Measurements from ENCODE around the gene TPSD1. TPM values are rescaled to one million over a fixed set of nuclear protein-coding genes. Genes with fewer than 3 reads are reported as not detected.
"Not testable (repeated sequence)": the region's sequence is repeated elsewhere in the genome, so short reads cannot be mapped to it uniquely, and the experiment has no call there.

Gene TPSD1
- total RNA-seq, 1 donor from 2014 or later = not detected

DNA sequence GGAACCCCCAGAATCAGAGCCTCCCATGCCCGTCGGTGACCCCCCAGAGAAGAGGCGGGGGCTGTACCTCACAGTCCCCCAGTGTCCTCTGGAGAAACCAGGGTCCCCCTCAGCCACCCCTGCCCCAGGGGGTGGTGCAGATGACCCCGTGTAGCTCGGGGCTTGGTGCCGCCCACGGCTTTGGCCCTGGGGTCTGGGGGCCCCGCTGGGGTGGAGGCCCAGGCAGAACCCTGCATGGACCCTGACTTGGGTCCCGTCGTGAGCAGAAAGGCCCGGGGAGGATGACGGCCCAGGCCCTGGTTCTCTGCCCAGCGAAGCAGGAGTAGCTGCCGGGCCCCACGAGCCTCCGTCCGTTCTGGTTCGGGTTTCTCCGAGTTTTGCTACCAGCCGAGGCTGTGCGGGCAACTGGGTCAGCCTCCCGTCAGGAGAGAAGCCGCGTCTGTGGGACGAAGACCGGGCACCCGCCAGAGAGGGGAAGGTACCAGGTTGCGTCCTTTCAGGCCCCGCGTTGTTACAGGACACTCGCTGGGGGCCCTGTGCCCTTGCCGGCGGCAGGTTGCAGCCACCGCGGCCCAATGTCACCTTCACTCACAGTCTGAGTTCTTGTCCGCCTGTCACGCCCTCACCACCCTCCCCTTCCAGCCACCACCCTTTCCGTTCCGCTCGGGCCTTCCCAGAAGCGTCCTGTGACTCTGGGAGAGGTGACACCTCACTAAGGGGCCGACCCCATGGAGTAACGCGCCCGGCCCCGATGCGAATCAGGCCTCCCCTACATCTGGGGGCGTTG, 34.8 kb upstream of the TPSD1 start:
- intact Hi-C loops (cut with micrococcal nuclease) = no loop called here

DNA sequence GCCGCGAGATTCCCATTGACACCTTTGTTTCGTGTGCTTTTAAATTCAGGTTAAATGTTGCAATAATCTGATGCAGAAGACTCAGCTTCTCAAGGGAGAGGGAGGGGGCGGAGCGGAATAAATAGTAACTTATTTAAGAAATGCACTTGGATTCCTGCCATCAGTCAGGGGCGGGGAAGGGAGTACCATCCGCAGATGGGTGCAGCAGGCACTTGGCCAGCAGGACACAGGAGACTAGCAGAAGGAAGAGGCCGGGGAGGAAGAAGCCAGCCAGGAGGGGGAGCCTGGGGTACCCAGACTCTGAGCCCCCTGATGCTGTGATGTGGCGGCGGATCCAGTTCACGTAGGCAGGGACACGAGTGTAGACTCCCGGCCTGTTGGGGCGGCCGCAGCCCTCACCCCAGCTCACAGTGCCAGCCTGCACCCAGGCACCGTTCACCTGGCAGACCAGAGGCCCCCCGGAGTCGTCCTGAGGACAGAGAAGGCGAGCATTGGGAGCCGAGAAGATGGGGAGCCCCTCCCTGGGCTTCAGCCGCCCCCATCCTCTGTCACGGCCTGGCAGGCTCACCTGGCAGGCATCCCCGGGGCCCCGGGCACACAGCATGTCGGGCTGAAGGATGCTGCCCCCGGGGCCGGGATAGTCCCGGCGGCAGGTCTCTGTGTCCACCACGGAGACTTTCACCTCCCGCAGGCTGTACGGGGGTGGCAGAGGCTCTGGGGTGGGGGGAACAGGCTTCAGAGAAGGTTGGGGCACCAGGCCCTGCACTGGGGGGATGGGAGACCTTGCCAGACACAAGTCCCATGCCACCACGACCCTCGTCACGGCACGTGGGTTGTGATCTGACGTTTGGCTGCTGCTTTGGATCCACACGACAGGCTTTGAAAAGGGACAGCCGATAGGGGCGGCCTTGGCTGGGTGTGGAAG, 34.0 kb upstream of the TPSD1 start:
- intact Hi-C loops (cut with micrococcal nuclease) = no loop called here

DNA sequence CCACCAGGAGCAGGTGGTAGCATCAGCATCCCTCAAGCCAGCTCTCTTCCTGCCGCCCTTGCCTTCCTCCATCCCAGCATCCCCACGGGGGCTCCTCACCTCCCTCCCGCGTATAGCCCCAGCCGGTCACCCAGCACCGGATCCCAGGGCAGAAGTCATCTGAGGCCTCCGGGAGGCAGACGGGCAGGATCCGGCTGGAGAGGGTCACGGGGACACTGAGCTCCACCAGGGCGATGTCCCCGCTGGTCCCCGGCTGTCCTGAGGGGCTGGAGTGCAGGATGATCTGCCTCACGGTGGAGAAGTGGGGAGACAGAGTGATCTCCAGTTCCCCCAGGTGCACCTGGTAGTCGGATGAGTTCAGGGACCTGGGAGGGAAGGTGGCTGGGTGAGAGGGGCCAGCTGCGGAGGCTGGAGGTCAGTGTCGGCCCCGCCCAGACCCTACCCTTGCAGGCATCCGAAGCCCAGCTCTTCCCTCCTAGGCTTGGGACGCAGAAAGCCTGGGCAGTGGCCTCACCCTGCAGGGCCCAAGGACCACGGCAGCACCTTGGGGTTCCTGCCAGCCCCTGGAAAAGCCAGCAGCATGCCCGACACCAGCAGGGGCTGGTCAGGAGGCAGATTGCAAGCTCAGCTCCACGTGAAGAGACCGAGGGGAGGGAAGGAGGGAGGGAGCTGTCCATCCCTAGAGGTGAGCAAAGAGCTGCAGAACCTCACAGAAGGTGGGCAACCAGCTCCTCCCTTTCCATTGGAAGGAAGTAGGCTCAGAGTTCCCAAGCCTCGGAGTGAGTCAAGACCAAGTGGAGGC, 33.1 kb upstream of the TPSD1 start:
- intact Hi-C loops (cut with micrococcal nuclease) = no loop called here

DNA sequence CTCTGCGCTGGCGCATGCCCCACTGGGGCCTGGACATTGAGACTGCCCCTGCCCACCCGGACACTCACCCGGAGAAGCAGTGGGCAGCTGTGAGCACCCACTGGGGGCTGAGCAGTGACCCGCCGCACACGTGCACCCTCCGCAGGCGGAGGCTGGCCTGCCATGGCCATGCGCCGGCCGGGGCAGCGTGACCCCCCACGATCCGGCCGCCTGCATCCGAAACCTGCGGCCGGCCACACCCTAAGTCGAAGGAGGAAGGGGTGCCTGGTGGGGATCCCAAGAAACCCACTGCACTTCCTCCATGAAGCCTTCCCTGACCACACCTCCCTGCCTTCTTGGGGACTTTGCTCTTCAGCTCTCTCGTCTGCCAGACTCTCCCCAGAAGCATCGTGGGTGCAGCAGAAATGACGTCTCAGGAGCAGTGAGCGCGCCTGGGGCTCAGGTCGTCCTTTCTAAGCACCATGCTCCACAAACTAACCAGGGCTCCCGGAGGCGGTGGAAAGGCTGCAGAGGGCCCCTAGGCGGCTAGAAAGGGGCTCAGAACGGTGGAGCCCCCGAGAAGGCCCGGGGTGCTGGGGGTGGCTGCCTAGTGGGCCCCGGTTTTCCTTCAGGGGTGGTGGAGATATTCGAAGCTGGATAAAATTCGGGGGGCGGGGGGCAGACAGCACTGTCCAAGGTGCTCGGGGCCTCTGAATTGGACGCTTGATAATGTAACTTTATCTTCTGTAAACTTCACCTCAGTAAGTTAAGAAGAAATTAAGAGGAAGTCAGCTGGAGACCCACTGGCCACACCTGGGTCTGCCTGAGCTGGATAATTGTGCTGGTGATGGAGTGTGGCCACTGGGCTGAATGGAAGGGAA, 32.3 kb upstream of the TPSD1 start:
- intact Hi-C loops (cut with micrococcal nuclease) = no loop called here

DNA sequence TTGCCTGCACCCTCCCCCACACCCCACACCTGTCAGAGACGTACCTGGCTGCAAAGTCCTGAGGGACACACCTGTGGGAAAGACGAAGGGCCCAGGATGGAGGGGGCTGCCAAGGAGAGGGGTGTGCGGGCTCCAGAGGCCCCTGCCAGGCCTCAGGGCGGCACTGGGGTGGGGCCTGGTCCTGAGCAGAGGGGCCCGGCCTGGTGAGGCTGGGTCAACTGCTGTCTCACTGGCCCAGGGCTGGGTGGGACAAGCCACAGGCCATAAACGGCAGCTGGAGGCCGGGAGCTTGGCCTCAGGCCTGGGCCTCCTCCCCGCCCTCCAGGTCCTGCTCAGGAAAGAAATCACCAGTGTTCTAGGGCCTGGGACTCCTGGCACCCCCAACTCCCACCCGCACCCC, 31.3 kb upstream of the TPSD1 start:
- intact Hi-C loops (cut with micrococcal nuclease) = no loop called here

DNA sequence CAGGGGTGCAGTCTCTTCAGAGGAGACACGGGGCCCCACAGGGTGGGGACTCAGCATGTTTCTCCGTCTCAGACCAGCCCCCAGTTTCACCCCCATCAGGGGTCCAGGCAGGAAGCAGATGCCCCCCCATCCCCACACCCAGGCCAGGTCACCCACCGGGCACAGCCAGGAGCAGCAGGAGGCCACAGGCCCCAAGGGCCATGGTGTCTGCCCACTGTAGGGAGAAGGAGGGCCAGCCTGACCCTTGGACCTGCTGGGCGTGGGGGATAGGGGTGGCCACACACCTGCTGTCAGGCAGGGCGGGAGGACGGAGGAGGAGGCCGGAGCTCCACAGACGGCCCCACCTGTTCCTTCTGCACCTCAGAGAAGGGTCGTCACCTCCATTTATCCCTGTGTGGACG, 30.8 kb upstream of the TPSD1 start, which contains the start of gene TPSG1:
Gene TPSG1 (minus strand): TSS at position 218 of the 401 bp plus-strand sequence. CDS start 16 bp downstream, at position 202.
- intact Hi-C loops (cut with micrococcal nuclease) = no loop called here

DNA sequence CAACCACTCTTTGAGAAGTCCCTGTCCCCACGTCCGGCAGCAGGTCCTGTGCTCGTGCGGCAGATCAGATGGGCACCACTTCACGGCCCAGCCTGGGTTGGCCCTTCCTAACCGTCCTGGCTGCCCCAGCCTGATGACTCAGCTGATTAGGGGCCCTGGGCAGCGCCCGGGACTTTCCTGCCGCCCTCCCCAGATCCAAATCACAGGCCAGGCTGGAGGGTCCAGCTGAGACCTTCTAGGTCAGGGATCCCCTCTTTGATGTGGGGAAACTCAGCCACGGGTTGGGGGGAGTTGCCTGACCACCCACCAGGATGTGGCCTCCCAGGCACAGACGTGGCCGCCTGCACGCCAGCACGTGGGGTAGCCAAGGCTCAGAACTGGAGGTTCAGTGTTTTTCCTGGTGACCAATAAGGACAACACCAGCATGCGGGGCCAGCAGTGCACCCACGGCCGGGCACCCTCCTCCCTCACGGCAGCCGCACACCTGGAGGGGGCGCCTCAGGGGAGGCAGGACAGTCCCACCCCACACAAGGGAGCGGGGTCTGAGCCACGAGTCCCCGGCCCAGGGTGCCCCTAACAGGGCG, 30.0 kb upstream of the TPSD1 start:
- intact Hi-C loops (cut with micrococcal nuclease) = not testable (repeated sequence)

DNA sequence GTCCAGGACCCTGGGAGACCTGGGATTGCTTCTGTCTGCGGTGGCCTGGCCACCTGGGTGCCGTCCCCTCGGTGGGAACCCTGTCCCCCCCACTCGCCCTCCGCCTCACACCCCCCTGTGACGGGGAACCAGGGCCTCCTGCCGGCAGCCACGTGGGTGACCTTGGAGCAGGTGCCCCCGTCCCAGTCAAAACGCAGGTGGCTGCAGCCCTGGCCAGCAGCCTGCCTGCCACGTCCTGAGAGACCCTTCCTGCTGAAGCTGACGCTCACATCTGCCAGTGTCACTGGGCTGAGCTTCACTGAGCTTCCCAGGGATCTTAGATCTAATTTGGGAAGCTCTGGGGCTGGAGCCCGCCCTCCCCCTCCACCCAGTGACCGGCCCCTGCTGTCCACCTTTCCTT, 29.2 kb upstream of the TPSD1 start:
- intact Hi-C loops (cut with micrococcal nuclease) = not testable (repeated sequence)

DNA sequence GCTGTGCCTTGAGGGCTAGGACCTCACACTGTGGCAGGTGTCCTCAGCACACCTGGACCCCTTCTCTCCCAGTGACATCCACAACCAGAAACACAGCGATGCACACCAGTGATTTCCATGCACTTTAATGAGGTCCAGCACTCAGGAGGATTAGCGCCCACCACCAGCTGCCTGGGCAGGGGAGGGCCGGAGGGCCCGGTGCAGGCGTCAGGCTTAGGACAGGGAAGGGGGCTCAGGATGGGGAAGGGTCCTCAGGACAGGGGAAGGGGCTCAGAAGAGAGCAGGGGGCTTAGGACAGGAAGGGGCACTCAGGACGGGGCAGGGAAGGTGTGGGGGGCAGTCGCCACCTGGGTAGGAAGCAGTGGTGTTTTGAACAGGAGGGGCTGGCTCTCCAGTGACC, 27.6 kb upstream of the TPSD1 start:
- intact Hi-C loops (cut with micrococcal nuclease) = not testable (repeated sequence)

DNA sequence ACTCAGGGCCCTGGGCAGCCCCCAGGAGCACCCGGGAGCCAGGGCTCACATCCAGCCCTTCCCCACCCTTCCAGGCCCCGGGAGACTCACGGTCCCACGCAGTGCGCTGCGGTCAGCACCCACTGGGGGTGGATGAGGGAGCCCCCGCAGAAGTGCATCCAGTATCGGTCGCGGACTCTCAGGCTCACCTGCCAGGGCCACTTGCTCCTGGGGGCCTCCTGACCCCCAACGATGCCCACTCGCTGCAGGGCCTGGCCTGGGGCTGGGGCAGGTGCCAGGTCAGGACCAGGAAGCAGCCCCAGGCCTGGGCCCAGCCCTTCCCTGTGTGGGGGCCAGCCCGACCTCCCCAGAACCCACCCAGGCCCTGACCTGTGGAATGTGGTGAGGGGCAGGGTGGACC, 26.4 kb upstream of the TPSD1 start:
- intact Hi-C loops (cut with micrococcal nuclease) = not testable (repeated sequence)

DNA sequence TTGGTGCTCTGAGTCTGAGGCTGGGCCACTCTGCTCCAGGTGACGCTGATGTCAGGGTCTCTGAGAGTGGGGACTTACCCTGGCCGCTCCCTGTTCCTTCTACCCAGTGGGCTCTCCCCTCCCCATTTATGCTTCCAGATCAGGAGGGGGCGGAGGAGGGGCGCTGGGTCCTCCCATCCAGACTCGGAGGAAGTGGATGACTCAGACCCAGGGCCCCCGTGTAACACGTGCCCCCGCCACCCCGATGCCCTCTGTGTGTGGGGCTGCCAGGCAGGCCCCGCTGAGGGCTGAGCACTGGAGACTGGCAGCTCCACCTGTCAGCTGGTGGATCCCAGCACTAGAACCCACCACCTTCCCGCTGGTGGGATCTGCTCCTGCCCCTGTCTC, 25.8 kb upstream of the TPSD1 start, which contains the start of gene TPSB2:
Gene TPSB2 (minus strand): TSS at position 101 of the 387 bp plus-strand sequence. CDS start 233 bp downstream, outside the sequence.
- intact Hi-C loops (cut with micrococcal nuclease) = not testable (repeated sequence)

DNA sequence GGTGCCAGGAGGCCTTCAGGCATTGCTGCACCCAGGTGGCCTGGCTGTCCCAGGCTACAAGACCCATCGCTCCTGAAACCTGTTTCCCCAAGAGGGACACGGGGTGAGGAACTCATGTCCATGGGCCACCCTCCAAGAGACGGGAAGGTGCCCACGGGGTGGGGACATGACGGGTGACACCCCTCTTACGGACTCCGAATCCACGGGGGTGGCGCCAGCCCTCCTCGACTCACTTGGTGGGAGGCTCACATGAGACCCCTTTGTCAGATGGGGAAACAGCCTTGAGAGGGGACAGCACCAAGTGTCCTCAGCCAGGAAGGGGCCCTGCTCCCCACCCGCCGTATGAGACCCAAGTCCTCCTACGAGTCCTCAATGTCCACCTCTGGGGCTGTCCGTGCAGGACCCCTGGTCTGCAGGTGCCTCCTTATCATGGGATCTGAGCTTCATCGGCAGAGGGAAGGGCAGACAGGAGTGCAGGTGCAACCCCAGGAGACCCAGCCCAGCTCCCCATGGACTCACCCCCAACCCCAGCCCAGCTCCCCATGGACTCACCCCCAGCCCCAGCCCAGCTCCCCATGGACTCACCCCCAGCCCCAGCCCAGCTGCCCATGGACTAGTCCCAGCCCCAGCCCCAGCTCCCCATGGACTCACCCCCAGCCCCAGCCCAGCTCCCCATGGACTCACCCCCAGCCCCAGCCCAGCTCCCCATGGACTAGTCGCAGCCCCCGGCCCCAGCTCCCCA, 25.2 kb upstream of the TPSD1 start:
- intact Hi-C loops (cut with micrococcal nuclease) = not testable (repeated sequence)

DNA sequence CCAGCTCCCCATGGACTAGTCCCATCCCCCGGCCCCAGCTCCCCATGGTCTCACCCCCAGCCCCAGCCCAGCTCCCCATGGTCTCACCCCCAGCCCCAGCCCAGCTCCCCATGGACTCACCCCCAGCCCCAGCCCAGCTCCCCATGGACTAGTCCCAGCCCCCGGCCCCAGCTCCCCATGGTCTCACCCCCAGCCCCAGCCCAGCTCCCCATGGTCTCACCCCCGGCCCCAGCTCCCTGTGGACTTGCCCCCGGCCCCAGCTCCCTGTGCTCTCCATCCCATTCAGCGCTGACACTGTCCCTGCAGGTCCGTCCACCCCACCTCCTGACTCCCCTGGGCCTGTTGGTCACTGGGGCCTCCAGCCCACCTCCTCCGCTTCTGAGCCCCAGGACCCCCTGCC, 24.6 kb upstream of the TPSD1 start:
- intact Hi-C loops (cut with micrococcal nuclease) = not testable (repeated sequence)

DNA sequence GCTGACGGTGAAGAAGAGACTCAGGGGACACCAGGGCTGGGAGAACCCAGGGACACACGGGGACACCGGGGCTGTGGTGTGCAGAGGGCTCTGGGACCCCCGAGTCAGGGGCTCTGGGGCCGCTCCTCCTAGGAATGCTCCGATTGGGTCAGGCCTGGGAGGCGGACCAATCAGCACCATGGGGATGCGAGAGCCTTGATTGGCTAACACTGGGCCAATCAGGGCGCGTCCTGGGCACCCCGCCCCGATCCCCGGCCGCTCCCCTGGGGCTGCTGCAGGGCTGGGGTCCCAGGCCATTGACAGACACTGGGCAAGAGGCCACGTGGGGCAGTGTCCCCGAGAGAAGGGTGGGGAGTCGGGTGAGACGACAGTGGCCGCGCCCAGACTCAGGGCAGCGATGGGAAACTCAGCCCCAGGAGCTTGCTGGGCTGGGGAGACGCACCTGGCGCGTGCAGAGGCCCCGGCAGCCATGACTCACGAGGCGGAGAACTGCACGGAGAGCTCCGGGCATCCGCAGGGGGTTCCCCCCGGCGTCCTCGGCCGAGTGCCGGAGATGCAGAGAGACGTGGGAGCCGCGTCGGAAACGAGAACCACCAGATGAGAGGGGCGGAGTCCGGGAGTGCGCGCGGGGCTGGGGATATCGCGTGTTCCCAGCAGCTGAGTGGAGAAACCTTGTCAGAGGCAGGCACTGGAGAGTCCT, 23.7 kb upstream of the TPSD1 start:
- intact Hi-C loops (cut with micrococcal nuclease) = not testable (repeated sequence)

DNA sequence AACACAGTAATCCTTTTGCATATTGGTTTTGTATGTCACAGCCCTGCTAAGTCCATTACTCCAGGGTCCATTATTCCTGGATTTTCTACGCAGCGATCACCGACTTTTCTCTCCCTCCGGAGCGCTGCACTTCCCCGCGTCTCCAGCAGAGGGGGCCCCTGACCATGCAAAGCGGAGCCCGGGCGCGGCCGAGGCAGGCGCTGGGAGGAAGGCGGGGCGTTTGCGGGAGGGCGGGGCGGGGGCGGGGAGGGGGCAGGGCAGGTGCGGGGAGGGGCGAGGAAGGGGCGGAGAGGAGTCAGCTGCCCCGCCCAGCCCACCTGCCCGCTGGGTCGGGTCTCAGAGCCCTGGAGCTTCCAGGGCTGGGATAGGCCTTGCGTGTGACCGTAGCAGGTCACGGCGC, 19.2 kb upstream of the TPSD1 start:
- intact Hi-C loops (cut with micrococcal nuclease) = not testable (repeated sequence)

DNA sequence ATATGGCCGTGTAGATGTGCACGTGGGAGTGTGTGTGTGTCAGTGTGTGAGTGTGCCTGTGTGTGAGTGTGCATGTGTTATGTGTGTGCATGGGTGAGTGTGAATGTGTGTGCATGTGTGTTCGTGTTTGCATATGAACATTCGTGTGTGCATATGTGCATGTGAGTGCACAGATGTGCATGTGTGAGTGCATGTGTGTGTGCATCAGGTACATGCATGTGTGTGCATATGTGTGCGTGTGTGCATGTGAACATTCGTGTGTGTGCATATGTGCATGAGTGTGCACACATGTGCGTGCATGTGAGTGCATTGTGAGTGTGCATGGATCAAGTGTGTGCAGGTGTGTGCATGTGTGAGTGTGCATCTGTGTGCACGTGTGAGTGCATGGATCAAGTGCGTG, 17.9 kb upstream of the TPSD1 start:
- intact Hi-C loops (cut with micrococcal nuclease) = no loop called here

DNA sequence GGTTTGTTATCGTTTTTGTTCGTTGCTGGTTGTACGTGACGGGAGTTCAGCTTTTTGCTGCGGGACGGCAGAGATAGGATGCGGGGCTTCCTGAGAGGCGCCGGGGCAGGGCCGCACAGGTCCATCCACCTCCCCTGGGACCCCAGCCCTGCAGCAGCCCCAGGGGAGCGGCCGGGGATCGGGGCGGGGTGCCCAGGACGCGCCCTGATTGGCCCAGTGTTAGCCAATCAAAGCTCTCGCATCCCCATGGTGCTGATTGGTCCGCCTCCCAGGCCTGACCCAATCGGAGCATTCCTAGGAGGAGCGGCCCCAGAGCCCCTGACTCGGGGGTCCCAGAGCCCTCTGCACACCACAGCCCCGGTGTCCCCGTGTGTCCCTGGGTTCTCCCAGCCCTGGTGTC, 17.0 kb upstream of the TPSD1 start:
- intact Hi-C loops (cut with micrococcal nuclease) = not testable (repeated sequence)

DNA sequence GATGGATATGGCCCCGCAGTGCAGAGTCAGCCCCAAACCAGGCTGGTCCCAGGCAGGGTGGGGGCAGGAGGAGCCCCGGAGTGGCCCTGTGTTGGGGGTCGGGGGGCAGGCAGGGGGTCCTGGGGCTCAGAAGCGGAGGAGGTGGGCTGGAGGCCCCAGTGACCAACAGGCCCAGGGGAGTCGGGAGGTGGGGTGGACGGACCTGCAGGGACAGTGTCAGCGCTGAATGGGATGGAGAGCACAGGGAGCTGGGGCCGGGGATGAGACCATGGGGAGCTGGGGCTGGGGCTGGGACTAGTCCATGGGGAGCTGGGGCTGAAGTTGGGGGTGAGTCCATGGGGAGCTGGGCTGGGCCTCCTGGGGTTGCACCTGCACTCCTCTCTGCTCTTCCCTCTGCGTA, 16.3 kb upstream of the TPSD1 start:
- intact Hi-C loops (cut with micrococcal nuclease) = not testable (repeated sequence)

DNA sequence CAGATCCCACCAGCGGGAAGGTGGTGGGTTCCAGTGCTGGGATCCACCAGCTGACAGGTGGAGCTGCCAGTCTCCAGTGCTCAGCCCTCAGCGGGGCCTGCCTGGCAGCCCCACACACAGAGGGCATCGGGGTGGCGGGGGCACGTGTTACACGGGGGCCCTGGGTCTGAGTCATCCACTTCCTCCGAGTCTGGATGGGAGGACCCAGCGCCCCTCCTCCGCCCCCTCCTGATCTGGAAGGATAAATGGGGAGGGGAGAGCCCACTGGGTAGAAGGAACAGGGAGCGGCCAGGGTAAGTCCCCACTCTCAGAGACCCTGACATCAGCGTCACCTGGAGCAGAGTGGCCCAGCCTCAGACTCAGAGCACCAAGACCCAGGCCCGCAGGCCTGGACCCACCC, 15.4 kb upstream of the TPSD1 start, which contains the start of gene TPSAB1:
Gene TPSAB1 (plus strand): TSS at position 270 of the 400 bp plus-strand sequence. CDS start 234 bp downstream, outside the sequence.
- intact Hi-C loops (cut with micrococcal nuclease) = not testable (repeated sequence)

Data from T-helper 2 cell treated with Interferon-gamma antibody and Interleukin-4, amounts not matched to agents 100 ng/mL and 5 ng/mL, for 36 hours (primary cell).